ENCODE results near the gene PCGF1. TPM values are rescaled to one million over a fixed set of nuclear protein-coding genes. Genes with fewer than 3 reads are reported as not detected.

The PCGF1 gene
- total and polyA plus RNA-seq, 9 of the 15 experiments (the other 6 are each of a cell fraction or from before 2014, with no cell fraction given): 20.3 to 45.7 (median 29.3) TPM

- TF ChIP-seq, protein P1, sequence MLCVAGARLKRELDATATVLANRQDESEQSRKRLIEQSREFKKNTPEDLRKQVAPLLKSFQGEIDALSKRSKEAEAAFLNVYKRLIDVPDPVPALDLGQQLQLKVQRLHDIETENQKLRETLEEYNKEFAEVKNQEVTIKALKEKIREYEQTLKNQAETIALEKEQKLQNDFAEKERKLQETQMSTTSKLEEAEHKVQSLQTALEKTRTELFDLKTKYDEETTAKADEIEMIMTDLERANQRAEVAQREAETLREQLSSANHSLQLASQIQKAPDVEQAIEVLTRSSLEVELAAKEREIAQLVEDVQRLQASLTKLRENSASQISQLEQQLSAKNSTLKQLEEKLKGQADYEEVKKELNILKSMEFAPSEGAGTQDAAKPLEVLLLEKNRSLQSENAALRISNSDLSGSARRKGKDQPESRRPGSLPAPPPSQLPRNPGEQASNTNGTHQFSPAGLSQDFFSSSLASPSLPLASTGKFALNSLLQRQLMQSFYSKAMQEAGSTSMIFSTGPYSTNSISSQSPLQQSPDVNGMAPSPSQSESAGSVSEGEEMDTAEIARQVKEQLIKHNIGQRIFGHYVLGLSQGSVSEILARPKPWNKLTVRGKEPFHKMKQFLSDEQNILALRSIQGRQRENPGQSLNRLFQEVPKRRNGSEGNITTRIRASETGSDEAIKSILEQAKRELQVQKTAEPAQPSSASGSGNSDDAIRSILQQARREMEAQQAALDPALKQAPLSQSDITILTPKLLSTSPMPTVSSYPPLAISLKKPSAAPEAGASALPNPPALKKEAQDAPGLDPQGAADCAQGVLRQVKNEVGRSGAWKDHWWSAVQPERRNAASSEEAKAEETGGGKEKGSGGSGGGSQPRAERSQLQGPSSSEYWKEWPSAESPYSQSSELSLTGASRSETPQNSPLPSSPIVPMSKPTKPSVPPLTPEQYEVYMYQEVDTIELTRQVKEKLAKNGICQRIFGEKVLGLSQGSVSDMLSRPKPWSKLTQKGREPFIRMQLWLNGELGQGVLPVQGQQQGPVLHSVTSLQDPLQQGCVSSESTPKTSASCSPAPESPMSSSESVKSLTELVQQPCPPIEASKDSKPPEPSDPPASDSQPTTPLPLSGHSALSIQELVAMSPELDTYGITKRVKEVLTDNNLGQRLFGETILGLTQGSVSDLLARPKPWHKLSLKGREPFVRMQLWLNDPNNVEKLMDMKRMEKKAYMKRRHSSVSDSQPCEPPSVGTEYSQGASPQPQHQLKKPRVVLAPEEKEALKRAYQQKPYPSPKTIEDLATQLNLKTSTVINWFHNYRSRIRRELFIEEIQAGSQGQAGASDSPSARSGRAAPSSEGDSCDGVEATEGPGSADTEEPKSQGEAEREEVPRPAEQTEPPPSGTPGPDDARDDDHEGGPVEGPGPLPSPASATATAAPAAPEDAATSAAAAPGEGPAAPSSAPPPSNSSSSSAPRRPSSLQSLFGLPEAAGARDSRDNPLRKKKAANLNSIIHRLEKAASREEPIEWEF (CRISPR knock-in tag; IDR thresholded peaks at IDR 0.05): no peak
- TF ChIP-seq BRD4 (IDR thresholded peaks at IDR 0.05): peak; percentile 79
- no peak for TF ChIP-seq THRA (IDR thresholded peaks at IDR 0.05)
- no peak for TF ChIP-seq HMBOX1 (IDR thresholded peaks at IDR 0.05)
- TF ChIP-seq TAF1 (IDR thresholded peaks at IDR 0.05; ENCODE audit: control insufficient read depth, extremely low read depth, insufficient read depth, low read length, severe bottlenecking): peak; percentile 90
- peak; percentile 81 for TF ChIP-seq MTA2 (IDR thresholded peaks at IDR 0.05; ENCODE audit: low read depth)
- peak; percentile 85 for TF ChIP-seq MYNN (IDR thresholded peaks at IDR 0.05)
- TF ChIP-seq MYNN (CRISPR knock-in tag; IDR thresholded peaks at IDR 0.05): no peak
- no peak for TF ChIP-seq ZNF778 (CRISPR knock-in tag; IDR thresholded peaks at IDR 0.05)
- TF ChIP-seq NFXL1 (CRISPR knock-in tag; IDR thresholded peaks at IDR 0.05): no peak
- TF ChIP-seq SMAD2 (IDR thresholded peaks at IDR 0.05; ENCODE audit: low read depth, low read length): no peak
- TF ChIP-seq ZNF780A (CRISPR knock-in tag; IDR thresholded peaks at IDR 0.05): no peak
- TF ChIP-seq HDAC8 (tag; IDR thresholded peaks at IDR 0.05): peak; percentile 24; the same call in 1 of the 2 replicates
- TF ChIP-seq ZBTB17 (CRISPR knock-in tag; IDR thresholded peaks at IDR 0.05): peak; percentile 90
- TF ChIP-seq NR3C1 (CRISPR knock-in tag; IDR thresholded peaks at IDR 0.05): no peak
- TF ChIP-seq NRF1 (conservative IDR thresholded peaks at IDR 0.05 in 1 of 2, IDR thresholded peaks at IDR 0.05 in 1 of 2): peak; percentile 76 to 83
- TF ChIP-seq ZNF282 (CRISPR knock-in tag; IDR thresholded peaks at IDR 0.05): no peak
- no peak for TF ChIP-seq TFE3 (CRISPR knock-in tag; IDR thresholded peaks at IDR 0.05)
- TF ChIP-seq ILF3 (IDR thresholded peaks at IDR 0.05; ENCODE audit: borderline replicate concordance): no peak
- TF ChIP-seq TCF7L2 (IDR thresholded peaks at IDR 0.05; ENCODE audit: low read depth, low read length): no peak
- TF ChIP-seq CSDE1 (IDR thresholded peaks at IDR 0.05): no peak; a peak in 1 of 4 replicates
Observed at GRCh38 chr2:74472086-74472944, 35.2 kb downstream of the PCGF1 start, which contains the start of gene MRPL53 (continued).

Measured in K562 (cell line).